Pons (tissue), 1 donor: ENCODE results near the gene MAEA.
A peak's percentile ranks its signal among the peaks of the same experiment; 100 is the strongest.
"Not testable (repeated sequence)": the region's sequence is repeated elsewhere in the genome, so short reads cannot be mapped to it uniquely, and the experiment has no call there.

Source experiments
- DNase-seq: peaks from one replicate; pipeline ENCODE4 v3.0.0-alpha.2; 2016; ENCODE audit warnings: low spot score

Gene MAEA

DNA sequence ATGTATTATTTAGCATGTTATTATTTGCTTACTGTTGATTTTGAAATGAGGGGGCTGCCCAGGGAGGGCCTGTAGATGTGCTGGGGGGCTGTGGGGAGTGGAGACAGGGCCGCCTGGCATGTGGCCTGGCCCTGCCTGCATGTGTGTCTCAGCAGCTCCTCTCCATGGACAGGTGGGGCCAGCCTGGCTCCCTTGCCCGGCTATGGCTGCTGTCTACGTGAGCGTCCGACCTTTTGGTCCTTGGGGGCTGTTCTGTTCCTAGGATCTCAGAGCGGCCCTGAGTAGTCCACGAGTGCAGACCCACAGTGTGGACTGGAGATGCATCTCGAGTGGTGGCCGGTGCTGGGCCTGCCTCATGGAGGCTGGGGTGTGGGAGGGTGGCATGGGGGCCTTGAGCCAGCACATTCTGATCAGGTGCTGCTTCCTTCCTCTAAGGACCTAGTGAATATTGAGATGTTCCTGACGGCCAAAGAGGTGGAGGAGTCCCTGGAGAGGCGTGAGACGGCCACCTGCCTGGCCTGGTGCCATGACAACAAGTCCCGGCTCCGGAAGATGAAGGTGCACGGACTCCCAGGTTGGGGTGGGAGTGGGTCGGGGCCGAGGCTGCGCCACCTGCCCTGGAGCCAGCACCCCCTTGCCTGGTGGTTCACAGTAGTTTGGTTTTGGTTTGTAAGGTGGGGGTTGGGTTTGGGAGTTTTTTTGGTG lies 32.4 kb downstream of the MAEA start:
- no peak for DNase-seq

GRCh38 chr4:1323280-1323634 lies 33.6 kb downstream of the MAEA start:
- no peak for DNase-seq

- DNase-seq: no peak
Observed at GRCh38 chr4:1323635-1324442, 34.1 kb downstream of the MAEA start.

DNA sequence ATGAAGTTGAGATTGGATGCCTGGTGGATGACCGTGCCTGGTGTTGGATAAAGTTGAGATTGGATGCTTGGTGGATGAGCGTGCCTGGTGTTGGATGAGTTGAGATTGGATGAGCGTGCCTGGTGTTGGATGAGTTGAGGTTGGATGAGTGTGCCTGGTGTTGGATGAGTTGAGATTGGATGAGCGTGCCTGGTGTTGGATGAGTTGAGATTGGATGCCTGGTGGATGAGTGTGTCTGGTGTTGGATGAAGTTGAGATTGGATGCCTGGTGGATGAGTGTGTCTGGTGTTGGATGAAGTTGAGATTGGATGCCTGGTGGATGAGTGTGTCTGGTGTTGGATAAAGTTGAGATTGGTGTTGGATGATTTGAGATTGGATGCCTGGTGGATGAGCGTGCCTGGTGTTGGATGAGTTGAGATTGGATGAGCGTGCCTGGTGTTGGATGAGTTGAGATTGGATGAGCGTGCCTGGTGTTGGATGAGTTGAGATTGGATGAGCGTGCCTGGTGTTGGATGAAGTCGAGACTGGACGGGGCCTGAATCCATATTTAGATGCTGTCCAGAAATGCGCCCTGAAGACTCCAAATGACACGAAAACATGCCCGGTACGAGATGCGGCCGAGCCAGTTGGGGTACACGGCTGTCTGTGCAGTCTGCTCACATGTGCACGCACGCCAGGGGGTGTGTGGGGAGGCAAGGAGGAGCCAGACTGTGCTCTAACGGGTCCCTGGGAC lies 34.9 kb downstream of the MAEA start:
- not testable (repeated sequence) for DNase-seq

DNA sequence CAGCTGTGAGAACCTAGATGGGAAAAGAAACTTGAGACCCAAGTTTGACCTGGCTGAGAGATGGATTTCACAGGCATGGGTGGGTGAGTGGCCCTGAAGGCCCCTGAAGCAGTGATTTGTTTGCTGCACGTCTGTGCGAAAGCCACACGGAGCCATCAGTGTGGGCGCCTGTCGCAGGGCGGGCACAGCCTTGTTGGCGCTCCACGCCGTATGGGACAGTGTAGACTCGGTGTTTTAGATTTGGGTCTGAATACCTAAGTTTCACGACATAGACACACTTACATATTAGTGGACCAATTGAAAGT lies 35.4 kb downstream of the MAEA start:
- no peak for DNase-seq

- DNase-seq: no peak
Observed at GRCh38 chr4:1325681-1326635, 36.3 kb downstream of the MAEA start.

DNA sequence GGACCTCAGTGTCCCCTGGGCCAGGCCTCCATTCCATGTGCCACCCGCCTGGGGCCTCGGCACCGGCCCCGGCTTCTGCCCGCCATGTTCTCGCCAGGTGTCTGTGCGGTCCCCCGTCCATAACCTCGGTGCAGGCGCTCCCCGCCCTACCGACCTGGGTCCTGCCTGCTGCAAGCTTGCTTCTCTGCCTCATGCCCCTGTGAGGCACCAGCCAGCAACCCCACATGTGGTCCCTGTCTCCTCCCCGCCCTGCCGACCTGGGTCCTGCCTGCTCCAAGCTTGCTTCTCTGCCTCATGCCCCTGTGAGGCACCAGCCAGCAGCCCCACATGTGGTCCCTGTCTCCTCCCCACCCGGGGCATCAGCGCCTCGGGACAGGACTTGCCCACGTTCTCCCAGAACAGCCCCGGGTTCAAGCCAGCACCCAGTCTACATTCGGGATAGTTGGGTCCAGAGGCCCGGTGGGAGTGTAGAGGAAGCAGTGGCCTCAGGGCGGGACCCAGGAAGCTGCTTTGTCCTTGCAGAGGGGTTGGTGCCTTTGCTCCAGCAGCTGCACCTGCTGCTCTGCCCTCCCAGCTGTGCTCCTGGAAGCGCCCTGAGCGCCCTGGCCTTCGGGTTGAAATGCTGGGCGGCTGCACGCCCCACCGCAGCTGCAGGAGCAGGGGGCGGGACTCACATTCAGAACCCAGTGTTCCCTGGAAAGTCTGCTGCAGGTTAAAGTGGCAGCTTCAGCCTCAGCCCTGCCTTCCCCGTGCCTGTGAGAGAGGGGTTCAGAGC lies 37.2 kb downstream of the MAEA start:
- no peak for DNase-seq

DNA sequence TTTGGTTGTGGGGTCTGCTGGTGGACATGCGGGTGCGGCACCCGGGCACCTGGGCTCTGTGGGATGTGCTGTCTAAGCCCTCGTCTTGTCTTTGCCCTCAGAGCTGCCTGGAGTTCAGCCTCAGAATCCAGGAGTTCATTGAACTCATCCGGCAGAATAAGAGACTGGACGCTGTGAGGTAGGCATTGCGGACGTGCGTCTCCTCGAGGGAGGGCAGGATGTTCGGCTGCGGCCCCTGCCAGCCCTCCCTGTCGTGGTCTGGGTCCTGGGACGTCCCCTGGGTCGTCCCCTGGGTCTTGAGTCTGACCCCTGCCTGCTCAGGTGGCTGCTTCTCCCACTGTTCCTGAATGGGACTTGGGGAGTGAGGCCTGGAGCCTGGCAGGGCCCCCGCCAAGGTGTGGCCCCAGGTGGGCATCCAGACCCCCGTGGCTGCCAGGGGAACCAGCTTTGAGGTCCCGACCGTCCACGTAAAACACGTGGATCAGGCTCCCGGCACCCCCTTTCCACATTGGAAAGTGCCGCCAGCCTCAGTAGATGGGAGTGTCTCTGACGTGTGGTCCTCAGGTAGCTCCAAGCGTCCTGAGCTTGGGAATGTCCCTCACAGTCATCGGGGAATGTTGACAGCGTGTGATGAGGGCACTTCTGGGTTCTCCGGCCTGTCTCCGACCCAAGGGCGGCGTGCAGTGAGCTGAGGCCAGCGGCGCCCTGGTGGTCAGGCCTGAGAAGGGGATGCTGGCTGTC lies 38.0 kb downstream of the MAEA start:
- DNase-seq: no peak

GRCh38 chr4:1328267-1329155 lies 38.8 kb downstream of the MAEA start:
- no peak for DNase-seq

GRCh38 chr4:1329408-1330371 lies 40.0 kb downstream of the MAEA start:
- DNase-seq: no peak

DNA sequence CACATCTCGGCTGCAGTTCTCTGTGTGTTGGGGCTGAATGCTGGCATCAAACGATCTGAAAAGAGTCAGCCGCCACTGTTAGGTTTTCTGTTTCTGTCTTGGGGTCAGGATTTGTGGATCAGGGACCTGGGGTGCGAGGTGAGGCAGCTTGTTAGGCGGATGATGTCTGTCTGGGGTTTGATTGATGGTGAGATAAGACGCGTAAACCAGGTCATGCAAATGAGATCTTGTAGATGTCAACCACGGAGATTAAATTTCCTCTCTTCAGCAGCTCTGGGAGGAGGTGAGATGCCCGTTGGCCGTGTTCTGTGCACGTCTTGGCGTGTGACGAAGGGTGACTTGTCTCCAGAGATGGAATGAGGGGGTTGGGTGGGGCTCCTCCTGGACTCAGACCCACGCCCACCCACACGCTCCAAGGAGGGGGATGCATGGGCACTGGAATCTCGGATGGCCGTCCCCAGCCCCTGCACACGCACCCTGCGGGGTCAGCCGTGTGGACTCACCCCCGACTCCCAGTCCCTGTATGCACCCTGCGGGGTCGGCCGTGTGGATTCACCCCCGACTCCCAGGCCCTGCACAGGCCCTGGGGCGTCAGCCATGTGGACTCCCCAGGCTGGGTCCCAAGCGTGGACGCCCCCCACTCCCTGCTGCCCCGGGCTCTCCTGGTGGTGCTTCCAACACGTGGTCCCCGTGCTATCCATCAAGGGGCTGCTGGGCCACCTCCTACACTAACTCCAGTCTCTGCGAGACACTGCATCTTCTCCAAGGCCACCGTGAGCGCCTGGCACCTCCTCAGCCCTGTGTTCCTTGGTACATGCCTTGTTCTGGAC lies 41.3 kb downstream of the MAEA start:
- no peak for DNase-seq

- no peak for DNase-seq
Observed at GRCh38 chr4:1331591-1332353, 42.1 kb downstream of the MAEA start.

- DNase-seq: no peak
Observed at GRCh38 chr4:1332686-1333085, 43.0 kb downstream of the MAEA start.

DNA sequence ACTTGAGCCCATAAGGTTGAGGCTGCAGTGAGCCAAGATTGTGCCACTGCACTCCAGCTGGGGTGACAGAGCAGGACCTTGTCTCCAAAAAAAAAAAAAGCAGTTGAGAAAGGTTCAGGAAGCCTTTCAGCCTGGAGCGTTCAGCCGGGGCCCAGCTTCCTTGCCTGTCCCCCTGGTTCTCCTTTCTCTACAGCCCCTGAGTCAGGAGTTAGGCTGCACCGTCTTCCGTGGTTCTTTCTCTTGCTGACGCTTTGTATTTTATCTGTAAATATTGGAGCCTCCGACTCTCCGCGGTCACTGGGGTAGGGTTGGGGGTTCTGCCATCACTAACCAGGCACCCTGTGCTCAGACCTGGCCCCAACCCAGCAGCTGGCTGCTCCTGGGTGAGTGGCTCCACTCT lies 43.6 kb downstream of the MAEA start:
- no peak for DNase-seq

DNA sequence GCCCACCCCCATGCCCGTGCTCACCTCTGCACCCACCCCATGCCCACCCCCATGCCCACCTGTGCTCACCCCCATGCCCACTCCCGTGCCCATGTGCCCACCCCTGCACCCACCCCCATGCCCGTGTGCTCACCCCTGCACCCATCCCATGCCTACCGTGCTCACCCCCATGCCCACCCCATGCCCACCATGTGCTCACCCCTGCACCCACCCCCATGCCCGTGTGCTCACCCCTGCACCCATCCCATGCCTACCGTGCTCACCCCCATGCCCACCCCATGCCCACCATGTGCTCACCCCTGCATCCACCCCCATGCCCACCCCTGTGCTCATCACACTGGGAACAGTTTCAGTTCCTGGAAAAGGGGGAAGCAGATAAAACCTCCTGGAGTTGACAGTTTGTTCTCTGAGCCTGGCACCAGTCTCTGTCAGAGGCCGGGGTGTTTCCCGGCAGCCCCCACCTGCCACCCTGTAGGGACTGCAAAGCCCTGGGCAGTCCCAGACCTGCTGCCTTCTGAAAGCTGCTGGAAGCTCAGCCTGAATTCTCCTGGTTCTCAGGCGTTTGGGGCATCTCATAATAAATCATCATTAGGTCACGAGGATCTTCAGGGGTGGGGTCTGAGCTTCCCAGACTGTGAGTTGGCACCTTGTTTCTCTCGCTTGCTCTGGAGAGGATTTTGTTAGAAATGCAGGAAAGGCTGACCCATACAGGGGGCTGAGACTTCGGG lies 44.3 kb downstream of the MAEA start:
- DNase-seq: peak; percentile 46

GRCh38 chr4:1334579-1334895 lies 44.8 kb downstream of the MAEA start:
- DNase-seq: peak; percentile 39
